Testis (tissue), 5 donors: ENCODE measurements around the gene DLX4. TPM values are rescaled to one million over a fixed set of nuclear protein-coding genes. Genes with fewer than 3 reads are reported as not detected.

Source experiments
- DNase-seq: peaks from one replicate; pipeline ENCODE4 v3.0.0-alpha.2; 2019
- H3K27ac ChIP-seq, 2 donors: fragments of 200-600 bp; sonication (generic); one replicate each; pipeline ENCODE4 v1.5.1; 2019
- H3K27me3 ChIP-seq: fragments of 200-600 bp; sonication (generic); one replicate; pipeline ENCODE4 v1.5.1; 2019
- H3K36me3 ChIP-seq: fragments of 200-600 bp; sonication (generic); one replicate; pipeline ENCODE4 v1.5.1; 2017; ENCODE audit warnings: low read depth; ENCODE audit errors: missing control alignments
- H3K4me1 ChIP-seq: fragments of 200-600 bp; sonication (generic); one replicate; pipeline ENCODE4 v1.5.1; 2019
- H3K4me3 ChIP-seq, 2 donors: fragments of 200-600 bp; sonication (generic); one replicate each; pipeline ENCODE4 v1.5.1; 2017 to 2019
- H3K9me3 ChIP-seq: fragments of 200-600 bp; sonication (generic); one replicate; pipeline ENCODE4 v1.5.1; 2017
- POLR2A ChIP-seq: fragments of 450-650 bp; IDR thresholded peaks from one replicate; pipeline ENCODE4 v1.6.1; 2017; ENCODE audit warnings: antibody characterized with exemption, mild to moderate bottlenecking, moderate library complexity
- WGBS, 2 donors: methylation state at CpG; one replicate each; pipeline ENCODE4 v1.1.5; 2018; 5-methylcytosine and 5-hydroxymethylcytosine counted together
- intact Hi-C: fragments of 100-400 bp; cut with DNase I; formaldehyde crosslinking; loops from one replicate; pipeline ENCODE4 v1.15.1; 2023; ENCODE audit warnings: low total_unique reads
- long read RNA-seq, 2 donors: transcript quantifications; one replicate each; lab custom pipeline, GENCODE V29; 2026
- polyA plus RNA-seq: library from polyadenylated mRNA; stranded (reverse); fragments of 350-450 nt; fragmentation: Illumina TruSeq; extraction: RNeasy Lipid Tissue Mini Kit (QIAGEN cat#74804); gene quantifications from one replicate; pipeline ENCODE4 v1.2.3, GENCODE V29; 2014; ENCODE audit warnings: low read depth, low replicate concordance; ENCODE audit not compliant: insufficient read depth
- total RNA-seq, 2 donors: library from RNA; depleted of rRNA; stranded (reverse); fragments of >200 nt; gene quantifications; one replicate each; pipeline ENCODE4 v1.2.3, GENCODE V29; 2016
- TF ChIP-seq, protein P1 (sequence below), 3 experiments: fragments of 450-650 bp in 2 of 3; fragments of 200-600 bp in 1 of 3; sonication (generic) in 1 of 3; IDR thresholded peaks; one replicate each; pipeline ENCODE4 v1.5.1; 2016 to 2019; ENCODE audit warnings: antibody characterized with exemption in 3 of 3, mild to moderate bottlenecking in 2 of 3, moderate library complexity in 1 of 3

DLX4 gene, protein sequence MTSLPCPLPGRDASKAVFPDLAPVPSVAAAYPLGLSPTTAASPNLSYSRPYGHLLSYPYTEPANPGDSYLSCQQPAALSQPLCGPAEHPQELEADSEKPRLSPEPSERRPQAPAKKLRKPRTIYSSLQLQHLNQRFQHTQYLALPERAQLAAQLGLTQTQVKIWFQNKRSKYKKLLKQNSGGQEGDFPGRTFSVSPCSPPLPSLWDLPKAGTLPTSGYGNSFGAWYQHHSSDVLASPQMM
- total RNA-seq: 1 to 10 TPM in 1 of 2 donors, under 1 TPM in 1; 0.37 to 1.2 TPM
- polyA plus RNA-seq: 0.30 TPM
- long read RNA-seq, donor 1, partial matches to known transcripts: 0 of 2 reads
- long read RNA-seq, donor 1, other reads (novel, unspliced or antisense): 0 of 2 reads
- long read RNA-seq, donor 2, partial matches to known transcripts: 0 of 2 reads
- long read RNA-seq, donor 2, other reads (novel, unspliced or antisense): 0 of 2 reads

GRCh38 chr17:49969134-49969759 is at the start of gene DLX4:
DLX4 (plus strand) TSS chr17:49969190; CDS start chr17:49969469, 279 bp downstream.
- peaks cover 28% of the 10 kb centered on the region for H3K4me1 ChIP-seq
- no peak for DNase-seq
- H3K9me3 ChIP-seq: no peaks in the 10 kb centered on the region
- intact Hi-C loops: no loop called here
- no peak within 1 kb of the TSS for H3K27ac ChIP-seq
- no peaks in the 10 kb centered on the region for H3K36me3 ChIP-seq
- 2 to 4% methylated on average over 27 to 35 of the region's 45 CpGs for WGBS, 2 donors
- TF ChIP-seq POLR2A: no peak
- TF ChIP-seq, protein P1, sequence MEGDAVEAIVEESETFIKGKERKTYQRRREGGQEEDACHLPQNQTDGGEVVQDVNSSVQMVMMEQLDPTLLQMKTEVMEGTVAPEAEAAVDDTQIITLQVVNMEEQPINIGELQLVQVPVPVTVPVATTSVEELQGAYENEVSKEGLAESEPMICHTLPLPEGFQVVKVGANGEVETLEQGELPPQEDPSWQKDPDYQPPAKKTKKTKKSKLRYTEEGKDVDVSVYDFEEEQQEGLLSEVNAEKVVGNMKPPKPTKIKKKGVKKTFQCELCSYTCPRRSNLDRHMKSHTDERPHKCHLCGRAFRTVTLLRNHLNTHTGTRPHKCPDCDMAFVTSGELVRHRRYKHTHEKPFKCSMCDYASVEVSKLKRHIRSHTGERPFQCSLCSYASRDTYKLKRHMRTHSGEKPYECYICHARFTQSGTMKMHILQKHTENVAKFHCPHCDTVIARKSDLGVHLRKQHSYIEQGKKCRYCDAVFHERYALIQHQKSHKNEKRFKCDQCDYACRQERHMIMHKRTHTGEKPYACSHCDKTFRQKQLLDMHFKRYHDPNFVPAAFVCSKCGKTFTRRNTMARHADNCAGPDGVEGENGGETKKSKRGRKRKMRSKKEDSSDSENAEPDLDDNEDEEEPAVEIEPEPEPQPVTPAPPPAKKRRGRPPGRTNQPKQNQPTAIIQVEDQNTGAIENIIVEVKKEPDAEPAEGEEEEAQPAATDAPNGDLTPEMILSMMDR (IDR thresholded peaks at IDR 0.05): no peak
- peaks cover 12% of the 10 kb centered on the region for H3K27me3 ChIP-seq
- peak within 1 kb of the TSS; percentile 45 to 53 for H3K4me3 ChIP-seq

DNA sequence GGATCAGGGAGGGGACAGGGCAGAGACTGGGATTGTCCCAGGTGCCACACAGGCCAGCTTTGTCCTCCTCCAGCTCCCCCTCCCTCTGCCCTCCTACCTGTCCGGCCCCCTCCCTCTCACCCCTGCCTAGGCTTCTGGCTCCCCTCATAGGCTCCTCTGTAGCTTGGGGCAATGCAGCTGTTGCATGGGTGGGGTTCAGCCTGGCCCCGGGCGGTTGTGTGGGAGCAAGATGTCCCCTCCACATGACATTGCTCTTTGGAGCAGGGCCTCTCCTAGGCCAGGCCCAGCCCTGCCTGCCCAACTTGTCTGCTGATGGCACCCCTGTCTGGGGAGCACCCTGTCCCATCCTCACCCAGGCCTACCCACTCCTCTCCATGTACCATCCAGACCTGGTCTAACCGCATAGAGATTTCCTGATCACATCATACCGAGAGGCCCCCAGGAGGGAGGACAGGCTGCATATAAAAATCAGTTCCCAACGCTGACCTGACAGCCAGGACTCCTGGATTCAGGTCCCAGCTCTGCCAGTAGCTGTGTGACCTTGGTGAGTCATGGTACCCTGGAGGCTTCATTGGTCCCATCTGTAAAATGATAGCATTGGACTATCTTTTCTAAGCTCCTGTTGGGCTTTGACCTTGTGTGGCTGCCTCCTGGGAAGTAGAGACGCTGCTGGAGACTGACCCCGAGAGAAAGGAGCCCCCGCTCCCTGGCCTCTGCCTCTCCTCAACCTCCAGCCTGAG is 48.8 kb upstream of the DLX4 start:
- WGBS, 2 donors: 86 to 95% methylated on average over 6 to 9 of the region's 9 CpGs
- TF ChIP-seq POLR2A: no peak
- TF ChIP-seq, protein P1 (IDR thresholded peaks at IDR 0.05): no peak
- no peak for DNase-seq
- Histone ChIP-seq H3K9me3 (no peaks in the 10 kb centered on the region), H3K4me1 (no peaks in the 10 kb centered on the region), H3K36me3 (no peaks in the 10 kb centered on the region), H3K27ac (no peak overlapping the region), H3K4me3 (no peak overlapping the region), H3K27me3 (no peaks in the 10 kb centered on the region)
- intact Hi-C loops: no loop called here

DNA sequence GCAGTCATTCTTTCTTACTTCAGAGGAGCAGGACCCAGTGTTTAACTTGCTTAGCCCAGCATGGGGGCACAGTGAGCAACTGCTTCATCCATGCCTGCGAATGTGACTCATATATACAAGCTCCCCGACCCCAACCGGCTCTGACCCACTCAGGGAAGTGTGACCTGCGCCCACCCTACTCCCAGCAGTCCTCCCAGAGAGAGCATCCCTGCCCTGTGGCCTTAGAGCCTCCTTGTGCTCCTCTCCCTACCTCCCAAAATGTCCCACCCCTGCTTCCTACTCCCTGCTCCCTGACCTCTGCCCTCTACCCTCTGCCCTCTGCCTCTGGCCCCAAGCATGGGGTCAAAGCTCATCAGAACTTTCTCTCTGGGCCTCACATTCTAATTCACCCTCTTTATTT is 46.9 kb upstream of the DLX4 start:
- intact Hi-C loops: no loop called here
- TF ChIP-seq, protein P1 (IDR thresholded peaks at IDR 0.05): no peak
- no peak for TF ChIP-seq POLR2A
- no peaks in the 10 kb centered on the region for H3K9me3 ChIP-seq
- H3K4me3 ChIP-seq: no peak overlapping the region
- DNase-seq: no peak
- no peaks in the 10 kb centered on the region for H3K27me3 ChIP-seq
- H3K27ac ChIP-seq: no peak overlapping the region
- H3K4me1 ChIP-seq: no peaks in the 10 kb centered on the region
- no peaks in the 10 kb centered on the region for H3K36me3 ChIP-seq
- WGBS, 2 donors: 84 to 90% methylated on average over 4 of the region's 4 CpGs

- TF ChIP-seq POLR2A: no peak
- TF ChIP-seq, protein P1 (IDR thresholded peaks at IDR 0.05): no peak
- Histone ChIP-seq H3K36me3 (no peaks in the 10 kb centered on the region), H3K4me1 (no peaks in the 10 kb centered on the region), H3K27ac (no peak overlapping the region), H3K27me3 (no peaks in the 10 kb centered on the region), H3K4me3 (no peak overlapping the region), H3K9me3 (no peaks in the 10 kb centered on the region)
- WGBS, 2 donors: 73 to 94% methylated on average over 10 to 14 of the region's 14 CpGs
- intact Hi-C loops: no loop called here
- no peak for DNase-seq
Observed at GRCh38 chr17:49924116-49924515, 44.9 kb upstream of the DLX4 start.
